HepG2 (cell line): ENCODE data around the gene KCNQ5. TPM values are rescaled to one million over a fixed set of nuclear protein-coding genes. Genes with fewer than 3 reads are reported as not detected.

Experiments
- ATAC-seq: fragments of 200-7000 bp; cut with Tn5 transposase; 3 replicates; pipeline ENCODE4 v1.9.1; 2020; ENCODE audit warnings: mild to moderate bottlenecking, moderate library complexity
- BruUV-seq: library from RNA; stranded (reverse); fragments of 400-500 nt; replicated peaks from 2 replicates; lab custom pipeline; 2021; lab: Mats Ljungman, UMichigan
- CTCF ChIA-PET: fragments of 300-600 bp; formaldehyde crosslinking; extraction: SDS; loops from one replicate; lab custom pipeline; 2021; ENCODE audit warnings: low total read pairs, inconsistent platforms, low intra/inter-chr PET ratio; lab: Yijun Ruan, JAX
- POLR2A ChIA-PET: fragments of 350-600 bp; sonication (Branson Sonifier 250); formaldehyde crosslinking; loops from one replicate; lab custom pipeline; 2020; ENCODE audit warnings: antibody characterized with exemption, inconsistent platforms; lab: Yijun Ruan, JAX
- DNase-seq: peaks from one replicate; pipeline ENCODE4 v3.0.0-alpha.2; 2015; ENCODE audit warnings: low spot score
- FAIRE-seq: peaks from 3 replicates; lab custom pipeline; 2011; peaks lifted over from hg19 to GRCh38; lab: Jason Lieb, UNC
- H2AFZ ChIP-seq: one replicate; pipeline ENCODE4 v1.6.1; 2011; ENCODE audit warnings: low read length, inconsistent platforms
- H3K27ac ChIP-seq: fragments of 300-600 bp; 3 replicates; pipeline ENCODE4 v1.8.0; 2011; ENCODE audit warnings: mixed run types, mild to moderate bottlenecking, mixed read lengths, low read length, inconsistent platforms; ENCODE audit not compliant: insufficient read depth; ENCODE audit errors: extremely low read length
- H3K27me3 ChIP-seq, 2 experiments: fragments of 200-600 bp in 1 of 2; 2 replicates in 1 of 2; 3 replicates in 1 of 2; pipeline versions ENCODE4 v1.6.0 to v1.8.0; 2011; ENCODE audit warnings: low read length in 2 of 2, mild to moderate bottlenecking in 2 of 2, moderate library complexity in 2 of 2, inconsistent platforms in 1 of 2; ENCODE audit not compliant: insufficient read depth in 2 of 2, control insufficient read depth in 1 of 2
- H3K36me3 ChIP-seq, 2 experiments: fragments of 200-600 bp in 1 of 2; replicated peaks in 1 of 2; 2 replicates in 1 of 2; 3 replicates in 1 of 2; pipeline versions ENCODE4 v1.5.1 to v1.8.0; 2011; ENCODE audit warnings: low read length in 2 of 2, inconsistent platforms in 1 of 2; ENCODE audit not compliant: insufficient read depth in 2 of 2, control insufficient read depth in 1 of 2
- H3K4me1 ChIP-seq: 2 replicates; pipeline ENCODE4 v1.5.1; 2012; ENCODE audit warnings: low read length, inconsistent platforms; ENCODE audit not compliant: insufficient read depth
- H3K4me2 ChIP-seq: 2 replicates; pipeline ENCODE4 v1.6.0; 2011; ENCODE audit warnings: low read depth, low read length, inconsistent platforms
- H3K4me3 ChIP-seq, 3 experiments: fragments of 200-600 bp in 1 of 3; sonication (generic), shearing (Covaris generic) in 1 of 3; replicated peaks in 1 of 3; 2 replicates each; pipeline ENCODE4 v1.5.1; 2011 to 2016; ENCODE audit warnings: low read length in 3 of 3, inconsistent platforms in 2 of 3, low read depth in 2 of 3, mild to moderate bottlenecking in 2 of 3, control low read depth in 1 of 3, mixed read lengths in 1 of 3; ENCODE audit not compliant: insufficient read depth in 1 of 3
- H3K79me2 ChIP-seq: one replicate; pipeline ENCODE4 v1.6.1; 2011; ENCODE audit warnings: low read length, inconsistent platforms; ENCODE audit not compliant: insufficient read depth
- H3K9ac ChIP-seq: 2 replicates; pipeline ENCODE4 v1.6.0; 2011; ENCODE audit warnings: mild to moderate bottlenecking, low read depth, low read length, inconsistent platforms; ENCODE audit not compliant: insufficient read depth
- H3K9me3 ChIP-seq: 2 replicates; pipeline ENCODE4 v1.5.1; 2012; ENCODE audit warnings: mild to moderate bottlenecking, low read length
- H4K20me1 ChIP-seq: 2 replicates; pipeline ENCODE4 v1.6.0; 2011; ENCODE audit warnings: inconsistent platforms, mild to moderate bottlenecking, low read length, moderate library complexity; ENCODE audit not compliant: insufficient read depth
- CREM ChIP-seq, 2 experiments: sonication (generic) in 1 of 2; formaldehyde crosslinking in 1 of 2; IDR thresholded peaks; 2 replicates each; pipeline versions ENCODE4 v1.4.0 to v1.6.1; 2016 to 2020; ENCODE audit warnings: antibody characterized with exemption in 1 of 2, mild to moderate bottlenecking in 1 of 2, missing genetic modification reagents in 1 of 2
- CSRNP2 ChIP-seq: sonication (generic); formaldehyde crosslinking; conservative IDR thresholded peaks from 2 replicates; pipeline ENCODE4 v1.8.0; 2022; ENCODE audit warnings: low read depth, missing genetic modification reagents
- EEA1 ChIP-seq: sonication (generic); formaldehyde crosslinking; IDR thresholded peaks from 2 replicates; pipeline ENCODE4 v1.5.1; 2020; ENCODE audit warnings: mild to moderate bottlenecking, missing genetic modification reagents, borderline replicate concordance
- MIER3 ChIP-seq: IDR thresholded peaks from 2 replicates; pipeline ENCODE4 v1.6.1; 2016; ENCODE audit warnings: missing compliant biosample characterization, borderline replicate concordance
- NFE2L1 ChIP-seq: sonication (generic); formaldehyde crosslinking; IDR thresholded peaks from 2 replicates; pipeline ENCODE4 v1.4.0; 2020; ENCODE audit warnings: missing genetic modification reagents, mild to moderate bottlenecking, borderline replicate concordance
- ZBTB20 ChIP-seq: sonication (generic); formaldehyde crosslinking; IDR thresholded peaks from 2 replicates; pipeline ENCODE4 v1.8.1; 2023; ENCODE audit warnings: missing genetic modification reagents, low read depth, mild to moderate bottlenecking, borderline replicate concordance
- ZNF260 ChIP-seq: sonication (generic); formaldehyde crosslinking; IDR thresholded peaks from 2 replicates; pipeline ENCODE4 v1.4.0; 2020; ENCODE audit warnings: missing genetic modification reagents, low read depth, mild to moderate bottlenecking, borderline replicate concordance
- ZNF580 ChIP-seq: IDR thresholded peaks from 2 replicates; pipeline ENCODE4 v1.6.1; 2016; ENCODE audit warnings: low read depth, borderline replicate concordance
- WGBS: methylation state at CpG from one replicate; pipeline ENCODE4 v1.1.6; 2017; ENCODE audit warnings: low lambda C conversion rate; 5-methylcytosine and 5-hydroxymethylcytosine counted together
- in situ Hi-C: cut with HindIII; loops from 2 replicates; pipeline ENCODE4 v1.10.0; 2017; ENCODE audit warnings: low pct_unique_long_range_greater_than_20kb; ENCODE audit not compliant: extremely low pct_ligation_motif_present
- intact Hi-C: fragments of 100-400 bp; cut with micrococcal nuclease; formaldehyde crosslinking; loops from one replicate; pipeline ENCODE4 v1.10.0; 2022; ENCODE audit not compliant: unreplicated experiment
- polyA plus RNA-seq, 8 experiments: library from polyadenylated mRNA; depleted of rRNA in 3 of 8; stranded (reverse) in 7 of 8; unstranded in 1 of 8; fragments of >200 nt; fragmentation: Illumina TruSeq in 4 of 8; extraction: Trizol in 4 of 8; gene quantifications; 2 replicates each; pipeline versions ENCODE4 v1.2.1 to v1.2.3, GENCODE V29; 2011 to 2016; ENCODE audit warnings: low read depth in 4 of 8, missing spikeins in 1 of 8, mixed read lengths in 1 of 8; ENCODE audit not compliant: insufficient read depth in 1 of 8
- total RNA-seq, 5 experiments: library from RNA; depleted of rRNA; stranded (reverse); fragments of >200 nt; fragmentation: Illumina TruSeq; extraction: Trizol; gene quantifications; 2 replicates each; pipeline ENCODE4 v1.2.3, GENCODE V29; 2016; ENCODE audit warnings: low read depth in 1 of 5

Gene KCNQ5
- total and polyA plus RNA-seq, 2 of the 13 experiments (the other 11 are each of a cell fraction or from before 2014, with no cell fraction given): 0.04 TPM; not detected in 1

GRCh38 chr6:73108949-73109348, 487.1 kb downstream of the KCNQ5 start:
- no TSS peak for BruUV-seq
- no peak overlapping the region for H3K4me2 ChIP-seq
- POLR2A ChIA-PET: no interaction called here
- CTCF ChIA-PET: no interaction called here
- no peak overlapping the region for H3K4me3 ChIP-seq
- H3K9me3 ChIP-seq: no peaks in the 10 kb centered on the region
- TF ChIP-seq CSRNP2 (CRISPR knock-in tag) (no peak), CREM (IDR thresholded peaks at IDR 0.05) (no peak), CREM (CRISPR knock-in tag; IDR thresholded peaks at IDR 0.05) (no peak), ZNF580 (no peak), EEA1 (no peak), MIER3 (CRISPR knock-in tag) (no peak)
- DNase-seq (no peak), FAIRE-seq (no peak), ATAC-seq (no peak)
- no peak overlapping the region for H3K27ac ChIP-seq
- H4K20me1 ChIP-seq: no peaks in the 10 kb centered on the region
- no peaks in the 10 kb centered on the region for H3K4me1 ChIP-seq
- WGBS: 17% methylated on average over 3 of the region's 3 CpGs
- in situ Hi-C loops (no loop called here), intact Hi-C loops (no loop called here)
- no peaks in the 10 kb centered on the region for H3K36me3 ChIP-seq
- no peaks in the 10 kb centered on the region for H3K79me2 ChIP-seq
- H2AFZ ChIP-seq: no peak overlapping the region
- H3K9ac ChIP-seq: no peak overlapping the region
- H3K27me3 ChIP-seq: no peaks in the 10 kb centered on the region

GRCh38 chr6:73109659-73110058, 487.8 kb downstream of the KCNQ5 start:
- CTCF ChIA-PET: no interaction called here
- no peak overlapping the region for H3K4me3 ChIP-seq
- H4K20me1 ChIP-seq: no peaks in the 10 kb centered on the region
- no peaks in the 10 kb centered on the region for H3K27me3 ChIP-seq
- no peaks in the 10 kb centered on the region for H3K36me3 ChIP-seq
- DNase-seq: no peak
- in situ Hi-C loops: no loop called here
- H3K9ac ChIP-seq: no peak overlapping the region
- no peaks in the 10 kb centered on the region for H3K9me3 ChIP-seq
- H3K27ac ChIP-seq: no peak overlapping the region
- ATAC-seq: no peak
- no peaks in the 10 kb centered on the region for H3K79me2 ChIP-seq
- no TSS peak for BruUV-seq
- no peak overlapping the region for H3K4me2 ChIP-seq
- no peak for FAIRE-seq
- intact Hi-C loops: no loop called here
- 4% methylated on average over 3 of the region's 3 CpGs for WGBS
- no peak overlapping the region for H2AFZ ChIP-seq
- POLR2A ChIA-PET: no interaction called here
- H3K4me1 ChIP-seq: no peaks in the 10 kb centered on the region
- no peak for TF ChIP-seq ZBTB20
- no peak for TF ChIP-seq NFE2L1
- no peak for TF ChIP-seq ZNF260 (CRISPR knock-in tag)
